ENCODE data around the gene ITGA6.

DNA sequence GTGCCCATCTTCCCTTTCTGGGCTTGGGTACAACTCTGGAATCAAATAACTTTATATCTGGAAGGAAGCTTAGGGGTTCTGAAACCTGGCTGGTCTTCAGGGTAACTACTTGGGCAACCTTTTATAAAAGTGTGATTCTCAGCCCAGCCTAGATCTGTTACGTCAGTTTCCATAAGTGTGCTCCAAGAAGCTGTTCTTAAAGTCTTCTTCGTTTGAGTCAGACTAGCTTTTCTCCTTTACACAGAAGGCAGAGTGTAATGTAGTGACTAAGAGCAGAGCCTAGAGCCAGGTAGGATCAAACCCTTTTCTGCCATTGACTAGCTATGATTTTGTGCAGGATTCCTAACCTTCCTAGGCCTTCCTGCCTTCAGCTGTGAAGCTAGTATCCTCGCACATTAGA lies 5.8 kb downstream of the ITGA6 start:
- TF ChIP-seq, protein P1, sequence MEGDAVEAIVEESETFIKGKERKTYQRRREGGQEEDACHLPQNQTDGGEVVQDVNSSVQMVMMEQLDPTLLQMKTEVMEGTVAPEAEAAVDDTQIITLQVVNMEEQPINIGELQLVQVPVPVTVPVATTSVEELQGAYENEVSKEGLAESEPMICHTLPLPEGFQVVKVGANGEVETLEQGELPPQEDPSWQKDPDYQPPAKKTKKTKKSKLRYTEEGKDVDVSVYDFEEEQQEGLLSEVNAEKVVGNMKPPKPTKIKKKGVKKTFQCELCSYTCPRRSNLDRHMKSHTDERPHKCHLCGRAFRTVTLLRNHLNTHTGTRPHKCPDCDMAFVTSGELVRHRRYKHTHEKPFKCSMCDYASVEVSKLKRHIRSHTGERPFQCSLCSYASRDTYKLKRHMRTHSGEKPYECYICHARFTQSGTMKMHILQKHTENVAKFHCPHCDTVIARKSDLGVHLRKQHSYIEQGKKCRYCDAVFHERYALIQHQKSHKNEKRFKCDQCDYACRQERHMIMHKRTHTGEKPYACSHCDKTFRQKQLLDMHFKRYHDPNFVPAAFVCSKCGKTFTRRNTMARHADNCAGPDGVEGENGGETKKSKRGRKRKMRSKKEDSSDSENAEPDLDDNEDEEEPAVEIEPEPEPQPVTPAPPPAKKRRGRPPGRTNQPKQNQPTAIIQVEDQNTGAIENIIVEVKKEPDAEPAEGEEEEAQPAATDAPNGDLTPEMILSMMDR (IDR thresholded peaks at IDR 0.05; ENCODE audit: poor library complexity): no peak
- no peak for TF ChIP-seq EZH2phosphoT487 (IDR thresholded peaks at IDR 0.05; ENCODE audit: low read depth, severe bottlenecking, unreplicated experiment)
